ENCODE data around the gene CPE.

- TF ChIP-seq, protein P1, sequence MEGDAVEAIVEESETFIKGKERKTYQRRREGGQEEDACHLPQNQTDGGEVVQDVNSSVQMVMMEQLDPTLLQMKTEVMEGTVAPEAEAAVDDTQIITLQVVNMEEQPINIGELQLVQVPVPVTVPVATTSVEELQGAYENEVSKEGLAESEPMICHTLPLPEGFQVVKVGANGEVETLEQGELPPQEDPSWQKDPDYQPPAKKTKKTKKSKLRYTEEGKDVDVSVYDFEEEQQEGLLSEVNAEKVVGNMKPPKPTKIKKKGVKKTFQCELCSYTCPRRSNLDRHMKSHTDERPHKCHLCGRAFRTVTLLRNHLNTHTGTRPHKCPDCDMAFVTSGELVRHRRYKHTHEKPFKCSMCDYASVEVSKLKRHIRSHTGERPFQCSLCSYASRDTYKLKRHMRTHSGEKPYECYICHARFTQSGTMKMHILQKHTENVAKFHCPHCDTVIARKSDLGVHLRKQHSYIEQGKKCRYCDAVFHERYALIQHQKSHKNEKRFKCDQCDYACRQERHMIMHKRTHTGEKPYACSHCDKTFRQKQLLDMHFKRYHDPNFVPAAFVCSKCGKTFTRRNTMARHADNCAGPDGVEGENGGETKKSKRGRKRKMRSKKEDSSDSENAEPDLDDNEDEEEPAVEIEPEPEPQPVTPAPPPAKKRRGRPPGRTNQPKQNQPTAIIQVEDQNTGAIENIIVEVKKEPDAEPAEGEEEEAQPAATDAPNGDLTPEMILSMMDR (IDR thresholded peaks at IDR 0.05), result no peak
- TF ChIP-seq POLR2A (IDR thresholded peaks at IDR 0.05), result no peak
Measured at GRCh38 chr4:165418073-165418472, 39.3 kb downstream of the CPE start.

All from prostate gland (tissue), 2 donors.